ENCODE data around the gene NDUFS2. TPM values are rescaled to one million over a fixed set of nuclear protein-coding genes. Genes with fewer than 3 reads are reported as not detected.

NDUFS2 gene
- total and polyA plus RNA-seq, 9 of the 15 experiments (the other 6 are each of a cell fraction or from before 2014, with no cell fraction given): 70.0 to 176 (median 141) TPM

- TF ChIP-seq, protein P1, sequence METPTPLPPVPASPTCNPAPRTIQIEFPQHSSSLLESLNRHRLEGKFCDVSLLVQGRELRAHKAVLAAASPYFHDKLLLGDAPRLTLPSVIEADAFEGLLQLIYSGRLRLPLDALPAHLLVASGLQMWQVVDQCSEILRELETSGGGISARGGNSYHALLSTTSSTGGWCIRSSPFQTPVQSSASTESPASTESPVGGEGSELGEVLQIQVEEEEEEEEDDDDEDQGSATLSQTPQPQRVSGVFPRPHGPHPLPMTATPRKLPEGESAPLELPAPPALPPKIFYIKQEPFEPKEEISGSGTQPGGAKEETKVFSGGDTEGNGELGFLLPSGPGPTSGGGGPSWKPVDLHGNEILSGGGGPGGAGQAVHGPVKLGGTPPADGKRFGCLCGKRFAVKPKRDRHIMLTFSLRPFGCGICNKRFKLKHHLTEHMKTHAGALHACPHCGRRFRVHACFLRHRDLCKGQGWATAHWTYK (CRISPR knock-in tag; IDR thresholded peaks at IDR 0.05): 0 out of 2 replicates have a peak, but pooled peaks have one; percentile 69
- no peak for TF ChIP-seq KLF1 (tag; IDR thresholded peaks at IDR 0.05)
- peak; percentile 100 for TF ChIP-seq SPI1 (IDR thresholded peaks at IDR 0.05; ENCODE audit: borderline replicate concordance, low read depth, low read length)
- TF ChIP-seq RFX5 (IDR thresholded peaks at IDR 0.05; ENCODE audit: low read depth, low read length): no peak
- 0 out of 2 replicates have a peak, but pooled peaks have one; percentile 34 for TF ChIP-seq MEF2D (tag; conservative IDR thresholded peaks at IDR 0.05; ENCODE audit: low read depth)
- TF ChIP-seq BHLHE40 (IDR thresholded peaks at IDR 0.05; ENCODE audit: low read length): no peak
- TF ChIP-seq TFAP4 (CRISPR knock-in tag; IDR thresholded peaks at IDR 0.05; ENCODE audit: borderline replicate concordance): peak; percentile 66; the same call in 1 of the 2 replicates
- TF ChIP-seq, protein P2, sequence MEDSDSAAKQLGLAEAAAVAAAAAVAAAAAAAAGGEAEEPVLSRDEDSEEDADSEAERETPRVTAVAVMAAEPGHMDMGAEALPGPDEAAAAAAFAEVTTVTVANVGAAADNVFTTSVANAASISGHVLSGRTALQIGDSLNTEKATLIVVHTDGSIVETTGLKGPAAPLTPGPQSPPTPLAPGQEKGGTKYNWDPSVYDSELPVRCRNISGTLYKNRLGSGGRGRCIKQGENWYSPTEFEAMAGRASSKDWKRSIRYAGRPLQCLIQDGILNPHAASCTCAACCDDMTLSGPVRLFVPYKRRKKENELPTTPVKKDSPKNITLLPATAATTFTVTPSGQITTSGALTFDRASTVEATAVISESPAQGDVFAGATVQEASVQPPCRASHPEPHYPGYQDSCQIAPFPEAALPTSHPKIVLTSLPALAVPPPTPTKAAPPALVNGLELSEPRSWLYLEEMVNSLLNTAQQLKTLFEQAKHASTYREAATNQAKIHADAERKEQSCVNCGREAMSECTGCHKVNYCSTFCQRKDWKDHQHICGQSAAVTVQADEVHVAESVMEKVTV (CRISPR knock-in tag; IDR thresholded peaks at IDR 0.05): peak; percentile 66; the same call in 1 of the 2 replicates
- 0 out of 4 replicates have a peak, but pooled peaks of 1 of the 2 experiments have one; percentile 47 for TF ChIP-seq ETV6 (IDR thresholded peaks at IDR 0.05; ENCODE audit: borderline replicate concordance in 1 of 2, low read depth in 2 of 2, low read length in 1 of 2)
- TF ChIP-seq ETV6 (CRISPR knock-in tag; IDR thresholded peaks at IDR 0.05; ENCODE audit: borderline replicate concordance): no peak
- no peak for TF ChIP-seq SMAD3 (CRISPR knock-in tag; conservative IDR thresholded peaks at IDR 0.05)
- peak; percentile 64; the same call in 1 of the 2 replicates for TF ChIP-seq ZNF263 (CRISPR knock-in tag; IDR thresholded peaks at IDR 0.05; ENCODE audit: borderline replicate concordance)
- TF ChIP-seq, protein P3, sequence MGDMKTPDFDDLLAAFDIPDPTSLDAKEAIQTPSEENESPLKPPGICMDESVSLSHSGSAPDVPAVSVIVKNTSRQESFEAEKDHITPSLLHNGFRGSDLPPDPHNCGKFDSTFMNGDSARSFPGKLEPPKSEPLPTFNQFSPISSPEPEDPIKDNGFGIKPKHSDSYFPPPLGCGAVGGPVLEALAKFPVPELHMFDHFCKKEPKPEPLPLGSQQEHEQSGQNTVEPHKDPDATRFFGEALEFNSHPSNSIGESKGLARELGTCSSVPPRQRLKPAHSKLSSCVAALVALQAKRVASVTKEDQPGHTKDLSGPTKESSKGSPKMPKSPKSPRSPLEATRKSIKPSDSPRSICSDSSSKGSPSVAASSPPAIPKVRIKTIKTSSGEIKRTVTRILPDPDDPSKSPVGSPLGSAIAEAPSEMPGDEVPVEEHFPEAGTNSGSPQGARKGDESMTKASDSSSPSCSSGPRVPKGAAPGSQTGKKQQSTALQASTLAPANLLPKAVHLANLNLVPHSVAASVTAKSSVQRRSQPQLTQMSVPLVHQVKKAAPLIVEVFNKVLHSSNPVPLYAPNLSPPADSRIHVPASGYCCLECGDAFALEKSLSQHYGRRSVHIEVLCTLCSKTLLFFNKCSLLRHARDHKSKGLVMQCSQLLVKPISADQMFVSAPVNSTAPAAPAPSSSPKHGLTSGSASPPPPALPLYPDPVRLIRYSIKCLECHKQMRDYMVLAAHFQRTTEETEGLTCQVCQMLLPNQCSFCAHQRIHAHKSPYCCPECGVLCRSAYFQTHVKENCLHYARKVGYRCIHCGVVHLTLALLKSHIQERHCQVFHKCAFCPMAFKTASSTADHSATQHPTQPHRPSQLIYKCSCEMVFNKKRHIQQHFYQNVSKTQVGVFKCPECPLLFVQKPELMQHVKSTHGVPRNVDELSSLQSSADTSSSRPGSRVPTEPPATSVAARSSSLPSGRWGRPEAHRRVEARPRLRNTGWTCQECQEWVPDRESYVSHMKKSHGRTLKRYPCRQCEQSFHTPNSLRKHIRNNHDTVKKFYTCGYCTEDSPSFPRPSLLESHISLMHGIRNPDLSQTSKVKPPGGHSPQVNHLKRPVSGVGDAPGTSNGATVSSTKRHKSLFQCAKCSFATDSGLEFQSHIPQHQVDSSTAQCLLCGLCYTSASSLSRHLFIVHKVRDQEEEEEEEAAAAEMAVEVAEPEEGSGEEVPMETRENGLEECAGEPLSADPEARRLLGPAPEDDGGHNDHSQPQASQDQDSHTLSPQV (IDR thresholded peaks at IDR 0.05): peak; percentile 37; the same call in 1 of the 2 replicates
- no peak for TF ChIP-seq NFIC (IDR thresholded peaks at IDR 0.05)
- TF ChIP-seq, protein P4, sequence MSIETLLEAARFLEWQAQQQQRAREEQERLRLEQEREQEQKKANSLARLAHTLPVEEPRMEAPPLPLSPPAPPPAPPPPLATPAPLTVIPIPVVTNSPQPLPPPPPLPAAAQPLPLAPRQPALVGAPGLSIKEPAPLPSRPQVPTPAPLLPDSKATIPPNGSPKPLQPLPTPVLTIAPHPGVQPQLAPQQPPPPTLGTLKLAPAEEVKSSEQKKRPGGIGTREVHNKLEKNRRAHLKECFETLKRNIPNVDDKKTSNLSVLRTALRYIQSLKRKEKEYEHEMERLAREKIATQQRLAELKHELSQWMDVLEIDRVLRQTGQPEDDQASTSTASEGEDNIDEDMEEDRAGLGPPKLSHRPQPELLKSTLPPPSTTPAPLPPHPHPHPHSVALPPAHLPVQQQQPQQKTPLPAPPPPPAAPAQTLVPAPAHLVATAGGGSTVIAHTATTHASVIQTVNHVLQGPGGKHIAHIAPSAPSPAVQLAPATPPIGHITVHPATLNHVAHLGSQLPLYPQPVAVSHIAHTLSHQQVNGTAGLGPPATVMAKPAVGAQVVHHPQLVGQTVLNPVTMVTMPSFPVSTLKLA (conservative IDR thresholded peaks at IDR 0.05): peak in 1 of 2 experiments; percentile 35; a peak in 1 of 4 replicates
- TF ChIP-seq MCM3 (IDR thresholded peaks at IDR 0.05): no peak
- no peak for TF ChIP-seq BRCA1 (IDR thresholded peaks at IDR 0.05)
- TF ChIP-seq BRCA1 (CRISPR knock-in tag; IDR thresholded peaks at IDR 0.05): no peak
Observed at GRCh38 chr1:161227196-161227871, 25.2 kb downstream of the NDUFS2 start (continued).
